Measurements from ENCODE around the gene LMO2. TPM values are rescaled to one million over a fixed set of nuclear protein-coding genes. Genes with fewer than 3 reads are reported as not detected.

The LMO2 gene
- polyA plus RNA-seq, 3 donors = 48.8 to 140 (median 75.8) TPM

DNA sequence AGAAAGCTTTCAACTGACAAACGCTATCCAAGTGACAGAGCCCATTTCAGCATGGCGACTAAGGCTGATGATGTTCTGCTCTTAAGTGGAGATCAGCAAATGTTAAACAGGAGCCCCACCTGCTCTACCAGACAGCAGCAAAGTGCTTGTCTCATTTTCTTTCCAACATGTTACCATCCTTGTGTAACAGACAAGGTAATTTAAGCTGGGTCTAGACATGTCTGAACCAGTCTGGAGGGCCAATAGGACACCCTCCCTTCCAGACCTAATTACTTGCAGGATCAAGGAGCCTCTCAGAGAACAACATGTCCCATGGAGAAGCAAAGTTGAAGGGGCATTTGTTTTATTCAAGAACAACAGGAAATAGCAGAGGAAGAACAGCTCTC, 3.9 kb upstream of the LMO2 start:
- WGBS (ENCODE audit: insufficient coverage) = 93% methylated on average over 2 of the region's 2 CpGs
- H3K36me3 Mint-ChIP-seq = peaks cover 0 to 5% of the 10 kb centered on the region in 2 donors
- H3K4me3 Mint-ChIP-seq = no peak overlapping the region
- H3K27me3 ChIP-seq (ENCODE audit: control insufficient read depth in 2 of 2, insufficient read depth in 2 of 2, low read length in 2 of 2) = no peaks in the 10 kb centered on the region
- peak overlapping the region; percentile 6 to 100 (median 85) for H3K27ac Mint-ChIP-seq
- no peak overlapping the region for H3K4me3 ChIP-seq (replicated peaks in 1 of 3; ENCODE audit: low read depth in 2 of 3, low read length in 3 of 3)
- H3K9ac ChIP-seq (ENCODE audit: insufficient read depth, low read length, poor library complexity, severe bottlenecking) = no peak overlapping the region
- H3K27ac ChIP-seq (ENCODE audit: low read depth in 1 of 2, low read length in 2 of 2) = peak overlapping the region; percentile 92 to 98
- no peaks in the 10 kb centered on the region for H3K36me3 ChIP-seq (replicated peaks in 1 of 2; ENCODE audit: control insufficient read depth in 1 of 2, insufficient read depth in 2 of 2, low read length in 2 of 2)
- H3K79me2 ChIP-seq (ENCODE audit: insufficient read depth, low read length) = peaks cover 38% of the 10 kb centered on the region
- DNase-seq = no peak
- H3K27me3 Mint-ChIP-seq (ENCODE audit: low read depth in 3 of 3) = peaks cover 0 to 1% (median 0%) of the 10 kb centered on the region in 3 donors
- TF ChIP-seq, protein P1, sequence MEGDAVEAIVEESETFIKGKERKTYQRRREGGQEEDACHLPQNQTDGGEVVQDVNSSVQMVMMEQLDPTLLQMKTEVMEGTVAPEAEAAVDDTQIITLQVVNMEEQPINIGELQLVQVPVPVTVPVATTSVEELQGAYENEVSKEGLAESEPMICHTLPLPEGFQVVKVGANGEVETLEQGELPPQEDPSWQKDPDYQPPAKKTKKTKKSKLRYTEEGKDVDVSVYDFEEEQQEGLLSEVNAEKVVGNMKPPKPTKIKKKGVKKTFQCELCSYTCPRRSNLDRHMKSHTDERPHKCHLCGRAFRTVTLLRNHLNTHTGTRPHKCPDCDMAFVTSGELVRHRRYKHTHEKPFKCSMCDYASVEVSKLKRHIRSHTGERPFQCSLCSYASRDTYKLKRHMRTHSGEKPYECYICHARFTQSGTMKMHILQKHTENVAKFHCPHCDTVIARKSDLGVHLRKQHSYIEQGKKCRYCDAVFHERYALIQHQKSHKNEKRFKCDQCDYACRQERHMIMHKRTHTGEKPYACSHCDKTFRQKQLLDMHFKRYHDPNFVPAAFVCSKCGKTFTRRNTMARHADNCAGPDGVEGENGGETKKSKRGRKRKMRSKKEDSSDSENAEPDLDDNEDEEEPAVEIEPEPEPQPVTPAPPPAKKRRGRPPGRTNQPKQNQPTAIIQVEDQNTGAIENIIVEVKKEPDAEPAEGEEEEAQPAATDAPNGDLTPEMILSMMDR (IDR thresholded peaks at IDR 0.05) = no peak
- peak overlapping the region; percentile 0 for H2AFZ ChIP-seq (ENCODE audit: insufficient read depth, low read depth, low read length, poor library complexity, severe bottlenecking)
- H3K4me2 ChIP-seq (replicated peaks; ENCODE audit: extremely low read depth, low read length, poor library complexity, severe bottlenecking) = peak overlapping the region; percentile 93
- peaks cover 91% of the 10 kb centered on the region for H3K4me1 Mint-ChIP-seq
- H3K9me3 ChIP-seq (replicated peaks in 1 of 2; ENCODE audit: control insufficient read depth in 1 of 2, insufficient read depth in 1 of 2, low read length in 2 of 2) = no peaks in the 10 kb centered on the region
- intact Hi-C loops (cut with micrococcal nuclease) = loop anchor here in 1 of 2 donors (2.0 kb wide), 1 partner anchor 17 kb away; no protein-coding TSS in a partner anchor
- peaks cover 0 to 3% (median 0%) of the 10 kb centered on the region in 7 donors for H3K9me3 Mint-ChIP-seq
- H3K4me1 ChIP-seq (ENCODE audit: control insufficient read depth in 1 of 2, insufficient read depth in 2 of 2, low read length in 2 of 2) = peaks cover 99% of the 10 kb centered on the region in 2 donors
- H4K20me1 ChIP-seq (ENCODE audit: insufficient read depth, low read length) = no peaks in the 10 kb centered on the region

DNA sequence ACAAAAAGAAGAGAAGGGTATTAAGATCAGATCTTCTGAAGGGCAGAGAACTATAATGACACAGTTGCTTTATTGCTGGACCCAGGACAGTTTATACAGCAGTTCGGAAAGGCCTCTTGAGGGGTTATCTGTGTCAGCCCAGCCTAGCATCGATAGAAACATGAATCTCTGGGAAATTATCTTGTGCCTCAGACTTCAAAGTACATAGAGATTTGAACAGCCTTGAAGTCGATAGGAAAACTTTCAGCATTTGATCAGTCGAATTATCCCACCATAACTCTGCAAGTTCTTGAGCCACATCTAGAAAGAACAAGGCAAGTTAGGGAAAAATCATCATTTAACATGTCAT, 2.5 kb upstream of the LMO2 start:
- H2AFZ ChIP-seq (ENCODE audit: insufficient read depth, low read depth, low read length, poor library complexity, severe bottlenecking) = peak overlapping the region; percentile 69
- TF ChIP-seq, protein P1 (IDR thresholded peaks at IDR 0.05) = no peak
- Mint-ChIP-seq H3K36me3 (peaks cover 0 to 5% of the 10 kb centered on the region in 2 donors), H3K4me3 (peak overlapping the region; percentile 82 to 93), H3K9me3 (peaks cover 0 to 3% (median 0%) of the 10 kb centered on the region in 7 donors), H3K4me1 (peaks cover 90% of the 10 kb centered on the region), H3K27me3 (ENCODE audit: low read depth in 3 of 3) (no peaks in the 10 kb centered on the region), H3K27ac (peak overlapping the region; percentile 94 to 100 (median 98))
- H3K9ac ChIP-seq (ENCODE audit: insufficient read depth, low read length, poor library complexity, severe bottlenecking) = peak overlapping the region; percentile 78
- peaks cover 99% of the 10 kb centered on the region in 2 donors for H3K4me1 ChIP-seq (ENCODE audit: control insufficient read depth in 1 of 2, insufficient read depth in 2 of 2, low read length in 2 of 2)
- no peaks in the 10 kb centered on the region for H3K9me3 ChIP-seq (replicated peaks in 1 of 2; ENCODE audit: control insufficient read depth in 1 of 2, insufficient read depth in 1 of 2, low read length in 2 of 2)
- peaks cover 52% of the 10 kb centered on the region for H3K79me2 ChIP-seq (ENCODE audit: insufficient read depth, low read length)
- no peaks in the 10 kb centered on the region for H3K36me3 ChIP-seq (replicated peaks in 1 of 2; ENCODE audit: control insufficient read depth in 1 of 2, insufficient read depth in 2 of 2, low read length in 2 of 2)
- peak overlapping the region; percentile 93 for H3K4me2 ChIP-seq (replicated peaks; ENCODE audit: extremely low read depth, low read length, poor library complexity, severe bottlenecking)
- H3K4me3 ChIP-seq (replicated peaks in 1 of 3; ENCODE audit: low read depth in 2 of 3, low read length in 3 of 3) = peak overlapping the region; percentile 48 to 82 (median 62)
- no peak for DNase-seq
- no peaks in the 10 kb centered on the region for H4K20me1 ChIP-seq (ENCODE audit: insufficient read depth, low read length)
- 12% methylated on average over 3 of the region's 4 CpGs for WGBS (ENCODE audit: insufficient coverage)
- H3K27ac ChIP-seq (ENCODE audit: low read depth in 1 of 2, low read length in 2 of 2) = peak overlapping the region; percentile 92 to 98
- H3K27me3 ChIP-seq (ENCODE audit: control insufficient read depth in 2 of 2, insufficient read depth in 2 of 2, low read length in 2 of 2) = no peaks in the 10 kb centered on the region
- intact Hi-C loops (cut with micrococcal nuclease) = loop anchor here (2.0 to 5.0 kb wide), 3 partner anchors 18 to 48 kb away; no protein-coding TSS in a partner anchor

All from CD14-positive monocyte (primary cell).